WTC11 (cell line): ENCODE results near the gene PLEKHA1.

Experiments
- ETV6 ChIP-seq: sonication (generic); formaldehyde crosslinking; IDR thresholded peaks from 2 replicates; pipeline ENCODE4 v1.8.1; 2022; ENCODE audit warnings: mild to moderate bottlenecking, missing genetic modification reagents
- FOXJ3 ChIP-seq: sonication (generic); formaldehyde crosslinking; IDR thresholded peaks from 2 replicates; pipeline ENCODE4 v1.9.0; 2021; ENCODE audit warnings: missing genetic modification reagents, mild to moderate bottlenecking, borderline replicate concordance
- MXD4 ChIP-seq: fragments of 250-450 bp; sonication (Bioruptor Pico); IDR thresholded peaks from 2 replicates; pipeline ENCODE4 v1.8.0; 2021; ENCODE audit warnings: mild to moderate bottlenecking, moderate library complexity, borderline replicate concordance
- NFE2L1 ChIP-seq: sonication (generic); formaldehyde crosslinking; IDR thresholded peaks from 2 replicates; pipeline ENCODE4 v1.8.1; 2023; ENCODE audit warnings: missing genetic modification reagents
- NR3C1 ChIP-seq: sonication (generic); formaldehyde crosslinking; conservative IDR thresholded peaks from 2 replicates; pipeline ENCODE4 v1.8.1; 2023; ENCODE audit warnings: low read depth, mild to moderate bottlenecking, missing genetic modification reagents
- RELA ChIP-seq: sonication (generic); formaldehyde crosslinking; IDR thresholded peaks from 2 replicates; pipeline ENCODE4 v1.8.1; 2022; ENCODE audit warnings: missing genetic modification reagents, mild to moderate bottlenecking, borderline replicate concordance
- ZNF263 ChIP-seq: sonication (generic); formaldehyde crosslinking; IDR thresholded peaks from 2 replicates; pipeline ENCODE4 v1.8.1; 2022; ENCODE audit warnings: low read depth, mild to moderate bottlenecking, moderate library complexity, missing genetic modification reagents
- TF ChIP-seq, protein P1 (sequence below): sonication (generic); formaldehyde crosslinking; IDR thresholded peaks from 2 replicates; pipeline ENCODE4 v1.8.1; 2022; ENCODE audit warnings: low read depth, mild to moderate bottlenecking, moderate library complexity, missing genetic modification reagents, borderline replicate concordance
- TF ChIP-seq, protein P2 (sequence below): sonication (generic); formaldehyde crosslinking; IDR thresholded peaks from 2 replicates; pipeline ENCODE4 v1.8.1; 2023; ENCODE audit warnings: mild to moderate bottlenecking, missing genetic modification reagents
- TF ChIP-seq, protein P3 (sequence below): fragments of 200-600 bp; IDR thresholded peaks from 2 replicates; pipeline ENCODE4 v1.8.0; 2022; ENCODE audit warnings: antibody characterized with exemption
- TF ChIP-seq, protein P4 (sequence below): sonication (generic); formaldehyde crosslinking; IDR thresholded peaks from 2 replicates; pipeline ENCODE4 v1.8.0; 2022; ENCODE audit warnings: mild to moderate bottlenecking, missing genetic modification reagents
- TF ChIP-seq, protein P5 (sequence below): sonication (generic); formaldehyde crosslinking; IDR thresholded peaks from 2 replicates; pipeline ENCODE4 v1.8.1; 2023; ENCODE audit warnings: mild to moderate bottlenecking, missing genetic modification reagents, moderate library complexity
- TF ChIP-seq, protein P6 (sequence below): sonication (generic); formaldehyde crosslinking; IDR thresholded peaks from 2 replicates; pipeline ENCODE4 v1.8.0; 2023; ENCODE audit warnings: missing genetic modification reagents, mild to moderate bottlenecking, borderline replicate concordance

DNA sequence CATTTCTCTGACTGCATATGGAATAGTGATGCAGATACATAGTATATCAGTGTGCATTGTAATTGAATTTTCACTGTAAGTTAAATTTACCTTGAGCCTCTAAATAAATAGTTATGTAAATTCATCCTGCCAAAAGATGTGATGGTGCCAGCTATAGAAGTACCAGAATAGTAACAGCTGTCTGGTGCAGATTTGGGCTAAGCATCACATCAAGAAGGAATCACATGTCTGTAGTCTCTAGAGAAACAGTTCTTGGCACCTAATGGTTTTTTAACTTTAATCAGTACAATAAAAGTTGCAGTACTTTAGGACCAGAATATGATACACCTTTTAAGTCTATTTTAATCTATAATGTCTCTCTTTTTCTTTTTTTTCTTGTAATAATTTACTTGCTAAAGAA lies 17.4 kb downstream of the PLEKHA1 start:
- TF ChIP-seq ETV6 (CRISPR knock-in tag) = no peak
- no peak for TF ChIP-seq FOXJ3 (CRISPR knock-in tag)
- TF ChIP-seq, protein P1, sequence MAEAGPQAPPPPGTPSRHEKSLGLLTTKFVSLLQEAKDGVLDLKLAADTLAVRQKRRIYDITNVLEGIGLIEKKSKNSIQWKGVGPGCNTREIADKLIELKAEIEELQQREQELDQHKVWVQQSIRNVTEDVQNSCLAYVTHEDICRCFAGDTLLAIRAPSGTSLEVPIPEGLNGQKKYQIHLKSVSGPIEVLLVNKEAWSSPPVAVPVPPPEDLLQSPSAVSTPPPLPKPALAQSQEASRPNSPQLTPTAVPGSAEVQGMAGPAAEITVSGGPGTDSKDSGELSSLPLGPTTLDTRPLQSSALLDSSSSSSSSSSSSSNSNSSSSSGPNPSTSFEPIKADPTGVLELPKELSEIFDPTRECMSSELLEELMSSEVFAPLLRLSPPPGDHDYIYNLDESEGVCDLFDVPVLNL (CRISPR knock-in tag) = no peak
- TF ChIP-seq, protein P2, sequence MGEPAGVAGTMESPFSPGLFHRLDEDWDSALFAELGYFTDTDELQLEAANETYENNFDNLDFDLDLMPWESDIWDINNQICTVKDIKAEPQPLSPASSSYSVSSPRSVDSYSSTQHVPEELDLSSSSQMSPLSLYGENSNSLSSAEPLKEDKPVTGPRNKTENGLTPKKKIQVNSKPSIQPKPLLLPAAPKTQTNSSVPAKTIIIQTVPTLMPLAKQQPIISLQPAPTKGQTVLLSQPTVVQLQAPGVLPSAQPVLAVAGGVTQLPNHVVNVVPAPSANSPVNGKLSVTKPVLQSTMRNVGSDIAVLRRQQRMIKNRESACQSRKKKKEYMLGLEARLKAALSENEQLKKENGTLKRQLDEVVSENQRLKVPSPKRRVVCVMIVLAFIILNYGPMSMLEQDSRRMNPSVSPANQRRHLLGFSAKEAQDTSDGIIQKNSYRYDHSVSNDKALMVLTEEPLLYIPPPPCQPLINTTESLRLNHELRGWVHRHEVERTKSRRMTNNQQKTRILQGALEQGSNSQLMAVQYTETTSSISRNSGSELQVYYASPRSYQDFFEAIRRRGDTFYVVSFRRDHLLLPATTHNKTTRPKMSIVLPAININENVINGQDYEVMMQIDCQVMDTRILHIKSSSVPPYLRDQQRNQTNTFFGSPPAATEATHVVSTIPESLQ (CRISPR knock-in tag) = no peak
- no peak for TF ChIP-seq RELA (CRISPR knock-in tag)
- TF ChIP-seq, protein P3, sequence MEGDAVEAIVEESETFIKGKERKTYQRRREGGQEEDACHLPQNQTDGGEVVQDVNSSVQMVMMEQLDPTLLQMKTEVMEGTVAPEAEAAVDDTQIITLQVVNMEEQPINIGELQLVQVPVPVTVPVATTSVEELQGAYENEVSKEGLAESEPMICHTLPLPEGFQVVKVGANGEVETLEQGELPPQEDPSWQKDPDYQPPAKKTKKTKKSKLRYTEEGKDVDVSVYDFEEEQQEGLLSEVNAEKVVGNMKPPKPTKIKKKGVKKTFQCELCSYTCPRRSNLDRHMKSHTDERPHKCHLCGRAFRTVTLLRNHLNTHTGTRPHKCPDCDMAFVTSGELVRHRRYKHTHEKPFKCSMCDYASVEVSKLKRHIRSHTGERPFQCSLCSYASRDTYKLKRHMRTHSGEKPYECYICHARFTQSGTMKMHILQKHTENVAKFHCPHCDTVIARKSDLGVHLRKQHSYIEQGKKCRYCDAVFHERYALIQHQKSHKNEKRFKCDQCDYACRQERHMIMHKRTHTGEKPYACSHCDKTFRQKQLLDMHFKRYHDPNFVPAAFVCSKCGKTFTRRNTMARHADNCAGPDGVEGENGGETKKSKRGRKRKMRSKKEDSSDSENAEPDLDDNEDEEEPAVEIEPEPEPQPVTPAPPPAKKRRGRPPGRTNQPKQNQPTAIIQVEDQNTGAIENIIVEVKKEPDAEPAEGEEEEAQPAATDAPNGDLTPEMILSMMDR = no peak
- TF ChIP-seq NFE2L1 (CRISPR knock-in tag) = no peak
- TF ChIP-seq NR3C1 (CRISPR knock-in tag) = no peak
- no peak for TF ChIP-seq ZNF263 (CRISPR knock-in tag)
- TF ChIP-seq, protein P4, sequence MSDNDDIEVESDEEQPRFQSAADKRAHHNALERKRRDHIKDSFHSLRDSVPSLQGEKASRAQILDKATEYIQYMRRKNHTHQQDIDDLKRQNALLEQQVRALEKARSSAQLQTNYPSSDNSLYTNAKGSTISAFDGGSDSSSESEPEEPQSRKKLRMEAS (CRISPR knock-in tag) = no peak
- no peak for TF ChIP-seq MXD4
- TF ChIP-seq, protein P5, sequence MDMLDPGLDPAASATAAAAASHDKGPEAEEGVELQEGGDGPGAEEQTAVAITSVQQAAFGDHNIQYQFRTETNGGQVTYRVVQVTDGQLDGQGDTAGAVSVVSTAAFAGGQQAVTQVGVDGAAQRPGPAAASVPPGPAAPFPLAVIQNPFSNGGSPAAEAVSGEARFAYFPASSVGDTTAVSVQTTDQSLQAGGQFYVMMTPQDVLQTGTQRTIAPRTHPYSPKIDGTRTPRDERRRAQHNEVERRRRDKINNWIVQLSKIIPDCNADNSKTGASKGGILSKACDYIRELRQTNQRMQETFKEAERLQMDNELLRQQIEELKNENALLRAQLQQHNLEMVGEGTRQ = no peak
- TF ChIP-seq, protein P6, sequence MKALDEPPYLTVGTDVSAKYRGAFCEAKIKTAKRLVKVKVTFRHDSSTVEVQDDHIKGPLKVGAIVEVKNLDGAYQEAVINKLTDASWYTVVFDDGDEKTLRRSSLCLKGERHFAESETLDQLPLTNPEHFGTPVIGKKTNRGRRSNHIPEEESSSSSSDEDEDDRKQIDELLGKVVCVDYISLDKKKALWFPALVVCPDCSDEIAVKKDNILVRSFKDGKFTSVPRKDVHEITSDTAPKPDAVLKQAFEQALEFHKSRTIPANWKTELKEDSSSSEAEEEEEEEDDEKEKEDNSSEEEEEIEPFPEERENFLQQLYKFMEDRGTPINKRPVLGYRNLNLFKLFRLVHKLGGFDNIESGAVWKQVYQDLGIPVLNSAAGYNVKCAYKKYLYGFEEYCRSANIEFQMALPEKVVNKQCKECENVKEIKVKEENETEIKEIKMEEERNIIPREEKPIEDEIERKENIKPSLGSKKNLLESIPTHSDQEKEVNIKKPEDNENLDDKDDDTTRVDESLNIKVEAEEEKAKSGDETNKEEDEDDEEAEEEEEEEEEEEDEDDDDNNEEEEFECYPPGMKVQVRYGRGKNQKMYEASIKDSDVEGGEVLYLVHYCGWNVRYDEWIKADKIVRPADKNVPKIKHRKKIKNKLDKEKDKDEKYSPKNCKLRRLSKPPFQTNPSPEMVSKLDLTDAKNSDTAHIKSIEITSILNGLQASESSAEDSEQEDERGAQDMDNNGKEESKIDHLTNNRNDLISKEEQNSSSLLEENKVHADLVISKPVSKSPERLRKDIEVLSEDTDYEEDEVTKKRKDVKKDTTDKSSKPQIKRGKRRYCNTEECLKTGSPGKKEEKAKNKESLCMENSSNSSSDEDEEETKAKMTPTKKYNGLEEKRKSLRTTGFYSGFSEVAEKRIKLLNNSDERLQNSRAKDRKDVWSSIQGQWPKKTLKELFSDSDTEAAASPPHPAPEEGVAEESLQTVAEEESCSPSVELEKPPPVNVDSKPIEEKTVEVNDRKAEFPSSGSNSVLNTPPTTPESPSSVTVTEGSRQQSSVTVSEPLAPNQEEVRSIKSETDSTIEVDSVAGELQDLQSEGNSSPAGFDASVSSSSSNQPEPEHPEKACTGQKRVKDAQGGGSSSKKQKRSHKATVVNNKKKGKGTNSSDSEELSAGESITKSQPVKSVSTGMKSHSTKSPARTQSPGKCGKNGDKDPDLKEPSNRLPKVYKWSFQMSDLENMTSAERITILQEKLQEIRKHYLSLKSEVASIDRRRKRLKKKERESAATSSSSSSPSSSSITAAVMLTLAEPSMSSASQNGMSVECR (CRISPR knock-in tag) = no peak
